Fibroblast of peridontal ligament (primary cell): ENCODE results near the gene MMD2.

Experiments used
- DNase-seq: peaks from one replicate; pipeline ENCODE4 v3.0.0-alpha.2; 2010; ENCODE audit errors: extremely low read depth

The MMD2 gene

DNA sequence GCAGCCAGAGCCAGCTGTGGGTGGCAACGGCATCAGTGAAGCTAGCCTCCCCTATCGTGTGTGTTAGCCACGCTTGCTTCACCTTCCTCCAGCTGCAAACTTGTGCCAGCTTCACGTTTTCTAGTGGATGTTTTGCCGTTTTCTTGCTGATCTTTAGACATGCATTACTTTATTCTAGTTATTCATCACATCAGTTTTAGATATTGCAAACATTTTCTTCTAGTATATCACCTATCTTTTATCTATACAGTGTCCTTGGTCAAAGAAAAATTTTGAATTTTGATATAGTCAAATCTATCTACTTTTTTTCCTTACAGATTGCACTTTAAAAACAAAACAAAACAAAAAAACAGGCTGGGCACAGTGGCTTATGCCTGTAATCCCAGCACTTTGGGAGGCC, 90.5 kb downstream of the MMD2 start:
- DNase-seq = no peak

DNA sequence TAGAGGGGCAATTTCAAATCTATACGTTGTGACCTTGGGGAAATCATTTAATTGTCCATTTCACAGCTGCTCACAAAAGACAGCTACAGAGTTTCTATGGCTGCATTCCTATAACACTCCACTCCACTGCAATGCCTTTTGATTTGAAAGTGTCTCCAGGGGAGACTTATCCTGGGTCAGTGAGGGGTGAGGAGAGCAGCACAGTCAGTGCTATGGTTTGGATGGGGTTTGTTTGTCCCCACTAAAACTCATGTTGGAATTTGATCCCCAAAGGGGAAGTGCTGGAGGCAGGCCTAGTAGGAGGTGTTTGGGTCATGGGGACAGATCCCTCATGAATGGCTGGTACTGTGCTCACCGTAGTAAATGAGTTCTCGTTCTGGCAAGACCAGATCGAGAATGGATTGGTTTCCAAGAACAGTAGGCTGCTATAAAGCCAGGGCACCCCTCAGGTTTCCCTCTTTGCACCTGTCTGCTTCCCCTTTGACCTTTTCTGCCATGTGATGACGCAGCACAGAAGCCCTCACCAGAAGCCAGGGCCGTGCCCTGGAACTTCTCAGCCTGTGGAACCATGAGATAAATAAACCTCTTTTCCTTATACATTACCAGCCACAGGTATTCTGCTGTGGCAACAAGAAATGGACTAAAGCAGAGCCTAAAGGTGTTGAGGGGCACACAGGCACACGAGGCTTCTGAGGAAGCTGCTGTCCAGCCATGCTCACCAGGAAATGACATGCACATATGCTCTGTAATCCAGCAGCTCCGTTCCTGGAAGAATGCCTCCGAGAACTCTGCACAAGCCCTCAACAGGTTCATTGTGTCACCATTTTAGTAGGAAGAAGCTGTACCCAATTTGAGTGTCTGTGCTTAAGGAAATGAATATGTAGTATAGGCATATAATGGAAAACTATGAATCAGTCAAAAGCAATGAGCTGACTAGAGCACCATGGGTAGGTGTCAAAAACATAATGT, 92.2 kb downstream of the MMD2 start:
- no peak for DNase-seq

DNA sequence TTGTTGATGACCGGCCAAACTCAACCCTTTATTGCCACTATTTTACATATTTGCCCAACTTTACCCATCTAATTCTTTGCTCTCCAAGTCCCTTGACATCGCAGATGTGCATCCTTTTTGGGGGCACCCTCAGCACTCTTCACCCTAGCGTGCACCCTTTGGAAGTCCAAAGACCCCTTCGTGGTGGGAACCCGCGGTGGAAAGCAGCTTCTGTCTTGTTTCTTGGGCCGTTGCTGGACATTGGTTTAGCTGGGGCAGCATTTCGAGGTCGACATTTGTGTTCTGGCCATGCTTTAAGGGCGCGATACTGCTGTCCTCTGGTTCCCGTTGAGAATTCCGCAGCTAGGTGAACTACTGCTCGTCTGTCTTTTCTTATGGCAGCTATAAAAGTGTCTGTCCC, 96.8 kb downstream of the MMD2 start:
- DNase-seq = no peak

DNA sequence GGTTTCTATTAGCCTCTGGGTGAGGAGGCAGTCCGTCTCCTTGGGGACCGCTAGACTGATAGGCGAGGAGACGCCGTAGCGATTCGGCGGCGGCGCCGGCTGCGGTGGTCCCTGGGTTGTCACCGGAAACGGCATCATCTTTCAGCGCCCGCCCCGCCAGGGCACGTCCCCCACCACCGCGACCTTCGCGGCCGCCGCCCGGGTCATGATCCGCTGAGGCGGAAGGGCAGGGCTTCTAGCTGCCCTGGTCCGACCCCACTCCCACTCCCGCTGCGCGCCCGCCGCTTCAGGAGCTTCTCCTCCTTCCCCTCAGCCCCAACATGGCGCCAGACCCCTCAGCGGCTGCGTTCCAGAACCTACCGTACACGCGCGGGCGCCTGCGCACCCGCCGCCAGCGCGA, 97.3 kb downstream of the MMD2 start, which contains the start of gene PAPOLB:
TSS of gene PAPOLB (minus strand) at position 358 of the 400 bp plus-strand sequence. CDS start at position 138, 220 bp downstream.
- DNase-seq = no peak

DNA sequence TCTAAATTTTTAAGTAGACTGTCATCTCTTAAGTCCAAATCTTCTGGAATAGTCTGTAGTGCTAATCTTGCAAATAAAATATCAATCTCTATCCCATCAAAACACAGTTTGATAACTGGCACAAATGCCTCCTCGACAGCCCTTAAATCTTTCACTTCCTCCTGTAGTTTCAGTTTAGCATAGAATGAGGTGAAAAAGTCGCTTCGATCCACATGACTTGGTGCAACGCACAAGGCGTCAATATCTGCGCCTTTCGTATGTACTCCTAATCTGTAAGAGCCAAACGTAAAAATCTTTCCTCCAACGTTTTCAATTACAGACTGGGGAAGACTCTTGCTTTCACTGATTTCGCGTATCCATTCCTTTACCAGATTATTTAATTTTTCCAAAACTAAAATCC, 97.8 kb downstream of the MMD2 start:
- DNase-seq = no peak

- no peak for DNase-seq
Observed at GRCh38 chr7:4857189-4857588, 101.8 kb downstream of the MMD2 start.

DNA sequence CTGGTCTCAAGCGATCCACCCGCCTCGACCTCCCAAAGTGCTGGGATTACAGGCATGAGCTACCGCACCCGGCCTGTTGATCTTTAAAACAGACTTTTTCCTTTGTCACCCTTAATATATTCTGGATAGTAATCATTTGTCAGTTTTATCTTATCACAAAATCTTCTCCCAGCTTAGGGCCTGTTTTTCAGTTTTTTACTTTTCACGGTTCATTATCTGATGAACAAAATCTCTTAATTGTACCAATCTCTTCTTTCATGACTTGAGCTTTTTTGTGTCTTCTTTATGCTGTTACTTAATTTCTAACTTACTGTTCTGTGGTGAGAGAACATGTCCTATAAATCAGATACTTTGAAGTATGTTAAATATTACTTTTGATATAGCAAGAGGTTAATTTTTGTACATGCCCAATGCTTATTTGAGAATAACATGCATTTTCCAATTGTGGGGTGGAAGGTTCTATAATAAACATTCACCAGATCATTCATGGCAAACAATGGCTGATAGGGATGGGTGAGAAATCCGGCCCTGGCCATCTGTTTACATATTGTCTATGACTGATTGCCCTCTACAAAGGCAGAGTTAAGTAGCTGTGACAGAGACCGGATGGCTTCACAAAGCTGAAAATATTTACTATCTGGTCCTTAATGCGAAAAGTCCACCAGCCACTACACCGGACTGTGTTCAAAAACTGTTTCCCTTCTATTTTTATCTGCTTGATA, 102.5 kb downstream of the MMD2 start:
- DNase-seq = no peak
